Measurements from ENCODE around the gene ZIC2.

ZIC2 gene

GRCh38 chr13:99960663-99961311 is 20.8 kb upstream of the ZIC2 start:
- DNase-seq, result no peak

- DNase-seq, result no peak
These were observed 19.9 kb upstream of the ZIC2 start for GRCh38 chr13:99961636-99962035.

DNA sequence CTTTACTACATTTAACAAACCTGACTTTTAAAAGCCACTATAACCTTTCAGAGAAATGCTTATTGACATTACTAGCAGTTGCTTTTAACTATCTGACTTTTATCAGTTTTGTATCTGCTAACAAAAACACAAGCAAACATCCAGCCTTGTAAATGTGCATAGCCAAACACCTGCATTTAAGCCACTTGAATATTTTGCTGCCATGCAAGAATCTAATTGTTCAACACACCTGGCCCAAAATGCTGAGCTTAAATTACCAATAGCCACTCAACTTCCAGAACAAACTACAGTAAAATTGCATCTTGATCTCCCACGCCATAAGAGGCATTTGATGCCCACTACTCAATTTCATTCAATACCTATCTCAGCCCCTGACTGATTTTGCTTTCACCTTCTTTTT is 19.3 kb upstream of the ZIC2 start:
- DNase-seq, result no peak

GRCh38 chr13:99963816-99964339 is 17.7 kb upstream of the ZIC2 start:
- no peak for DNase-seq

DNA sequence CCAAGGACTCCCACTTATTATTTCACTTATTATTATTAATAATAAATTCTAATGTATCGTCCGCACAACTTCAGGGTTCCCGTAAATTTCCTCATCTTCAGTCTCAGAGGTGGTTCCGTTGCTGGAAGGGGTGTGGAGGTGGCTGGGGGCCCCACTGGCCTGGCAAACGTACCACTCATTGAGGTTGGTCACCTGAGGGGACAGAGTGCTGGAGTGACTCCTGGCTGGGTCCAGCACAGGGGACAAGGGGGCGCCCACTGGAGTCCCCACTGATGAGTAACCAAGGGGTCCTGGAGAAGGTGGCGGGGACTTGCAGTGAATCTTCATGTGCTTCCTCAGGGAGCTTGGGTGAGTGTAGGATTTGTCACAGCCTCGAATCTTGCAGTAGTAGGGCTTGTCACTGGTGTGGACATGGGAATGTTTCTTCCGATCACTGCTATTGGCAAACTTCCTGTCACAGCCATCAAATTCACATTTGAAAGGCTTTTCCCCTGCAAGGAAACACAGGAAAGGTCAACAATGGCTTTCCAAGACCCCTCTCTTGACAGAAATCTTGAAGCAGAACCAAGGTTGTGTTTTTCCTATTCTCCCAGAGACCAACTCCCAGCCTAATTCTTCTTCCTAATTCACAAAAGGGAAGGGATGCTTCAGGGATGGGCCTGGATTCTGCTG is 16.1 kb upstream of the ZIC2 start:
- no peak for DNase-seq

DNA sequence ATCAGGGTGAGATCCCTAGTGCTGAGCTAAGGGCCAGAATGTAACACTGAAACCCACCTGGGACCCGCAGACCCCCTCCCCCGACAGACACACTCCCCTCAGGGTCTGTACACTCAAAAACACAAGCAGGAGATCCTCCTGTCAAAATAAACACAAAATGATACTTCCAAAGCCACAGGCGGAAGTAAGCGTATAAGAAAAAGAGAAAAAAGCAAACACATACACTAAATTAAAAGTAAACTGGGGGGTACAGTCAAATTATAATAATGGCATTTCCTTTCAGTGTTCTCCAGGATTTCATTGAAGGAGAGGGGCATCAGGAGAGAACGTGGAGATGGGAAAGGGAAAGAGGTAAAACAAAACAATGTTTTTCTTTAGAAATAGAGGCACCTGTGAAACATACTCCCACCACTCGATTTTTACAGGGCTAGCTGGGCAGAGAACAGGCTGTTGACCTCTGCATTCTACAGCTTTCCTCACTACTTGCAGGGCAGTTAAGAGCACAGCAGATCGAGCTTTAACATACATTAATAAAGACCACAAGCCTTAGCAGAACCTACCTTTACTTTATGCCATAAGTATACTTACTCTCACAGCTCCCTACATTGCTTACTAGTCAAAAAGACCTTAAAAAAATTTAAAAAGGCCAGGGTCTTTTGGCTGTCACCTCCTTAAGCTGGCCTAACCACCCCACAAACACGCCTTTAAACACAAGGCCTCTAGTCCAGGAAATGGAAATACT is 15.3 kb upstream of the ZIC2 start:
- no peak for DNase-seq

GRCh38 chr13:99967498-99967868 is 14.1 kb upstream of the ZIC2 start:
- DNase-seq, result no peak

DNA sequence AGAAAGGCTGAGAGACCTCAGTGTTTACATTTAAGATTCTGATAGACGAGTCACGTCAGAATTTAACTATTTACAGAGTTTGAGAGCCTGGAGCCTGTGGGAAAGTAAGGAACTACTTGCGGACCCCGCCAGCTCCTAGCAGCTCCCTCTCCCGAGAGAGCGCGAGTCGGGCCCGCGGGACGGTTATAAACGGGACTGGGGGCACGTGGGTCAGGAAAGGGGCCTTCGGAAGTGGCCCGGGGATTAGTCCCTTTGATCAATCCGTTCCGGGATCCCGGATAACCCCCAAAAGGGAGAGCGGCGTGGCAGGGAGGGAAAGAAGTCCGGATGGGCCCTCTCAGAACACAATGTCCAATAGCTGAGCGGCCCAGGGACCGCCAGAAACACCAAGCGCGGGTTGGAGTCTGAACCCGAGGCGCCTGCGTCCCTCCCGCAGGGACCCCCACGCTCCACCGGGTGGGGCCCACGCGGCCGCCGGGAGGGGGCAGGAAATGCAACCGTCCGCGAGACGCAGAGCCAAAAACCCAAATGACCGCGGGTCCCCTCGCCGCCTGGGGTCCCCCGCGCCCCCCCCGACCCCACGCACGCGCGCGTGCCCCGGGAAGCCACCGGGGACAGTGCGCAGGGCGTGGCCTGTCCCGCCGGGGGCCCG is 13.6 kb upstream of the ZIC2 start:
- DNase-seq, result no peak

- no peak for DNase-seq
These were observed 12.8 kb upstream of the ZIC2 start for GRCh38 chr13:99968521-99969452.

GRCh38 chr13:99969453-99969918 is 12.1 kb upstream of the ZIC2 start:
- DNase-seq, result no peak

GRCh38 chr13:99969919-99970650 is 11.5 kb upstream of the ZIC2 start:
- no peak for DNase-seq

GRCh38 chr13:99970651-99971575 is 10.7 kb upstream of the ZIC2 start:
- no peak for DNase-seq

GRCh38 chr13:99971576-99972189 is 9.9 kb upstream of the ZIC2 start, which contains the start of gene ZIC5:
Gene ZIC5 (minus strand): TSS chr13:99971767. CDS start chr13:99971603, 164 bp downstream.
- no peak for DNase-seq

DNA sequence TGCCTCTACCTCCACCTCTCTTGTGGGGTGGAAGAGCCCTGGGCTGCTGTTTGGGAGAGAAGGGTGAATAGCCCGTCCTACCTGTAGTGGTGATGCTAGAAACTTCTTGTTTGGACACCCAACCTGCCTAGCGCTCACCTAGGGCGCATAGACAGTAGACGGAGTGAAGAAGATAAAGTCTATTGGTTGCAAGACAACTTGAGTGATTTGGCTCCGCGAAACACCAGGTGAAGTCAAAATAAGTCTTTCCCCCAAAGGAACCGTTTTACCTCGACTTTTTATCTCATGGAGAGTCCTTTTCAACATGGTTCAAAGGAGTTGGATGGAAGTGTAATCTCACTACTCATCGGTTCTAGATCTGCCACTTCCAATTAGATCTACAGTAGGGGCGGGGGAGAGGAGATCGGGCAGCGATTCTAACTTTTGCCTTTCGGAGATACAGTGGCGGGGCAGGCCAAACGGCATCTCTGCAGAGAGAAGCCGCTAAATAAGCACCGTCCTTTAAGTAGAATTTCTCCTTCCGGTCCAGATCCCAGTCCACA is 9.3 kb upstream of the ZIC2 start:
- no peak for DNase-seq

DNA sequence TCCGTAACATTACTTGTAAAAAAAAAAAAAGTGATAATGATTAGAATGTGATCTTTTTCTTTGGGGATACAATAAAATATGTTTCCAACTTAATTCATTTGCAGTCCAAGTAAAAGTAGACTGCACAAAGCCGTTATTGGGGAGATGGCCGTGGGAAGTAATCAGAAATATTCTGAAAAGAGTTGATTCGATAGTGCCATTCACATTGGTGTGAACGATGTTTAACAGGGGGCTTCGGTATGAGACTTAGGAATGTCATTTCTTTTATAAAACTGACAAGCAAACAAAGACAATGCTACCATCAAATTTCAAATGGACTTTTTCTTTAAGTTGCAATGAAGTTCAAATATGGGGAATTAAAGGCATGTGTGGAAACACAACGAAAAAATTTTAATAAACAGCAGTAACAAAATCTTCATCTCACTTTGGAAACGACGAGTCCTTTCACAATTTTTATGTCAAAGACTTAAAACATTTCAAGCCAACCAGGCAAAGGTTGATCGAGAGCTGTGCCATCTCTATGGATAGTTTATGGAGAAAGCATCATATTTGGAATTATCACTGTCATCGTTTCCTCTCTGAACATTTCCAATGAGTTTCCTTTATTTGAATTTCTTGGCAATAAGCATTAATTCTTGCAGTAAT is 8.3 kb upstream of the ZIC2 start:
- no peak for DNase-seq

- no peak for DNase-seq
These were observed 7.8 kb upstream of the ZIC2 start for GRCh38 chr13:99973808-99974185.

DNA sequence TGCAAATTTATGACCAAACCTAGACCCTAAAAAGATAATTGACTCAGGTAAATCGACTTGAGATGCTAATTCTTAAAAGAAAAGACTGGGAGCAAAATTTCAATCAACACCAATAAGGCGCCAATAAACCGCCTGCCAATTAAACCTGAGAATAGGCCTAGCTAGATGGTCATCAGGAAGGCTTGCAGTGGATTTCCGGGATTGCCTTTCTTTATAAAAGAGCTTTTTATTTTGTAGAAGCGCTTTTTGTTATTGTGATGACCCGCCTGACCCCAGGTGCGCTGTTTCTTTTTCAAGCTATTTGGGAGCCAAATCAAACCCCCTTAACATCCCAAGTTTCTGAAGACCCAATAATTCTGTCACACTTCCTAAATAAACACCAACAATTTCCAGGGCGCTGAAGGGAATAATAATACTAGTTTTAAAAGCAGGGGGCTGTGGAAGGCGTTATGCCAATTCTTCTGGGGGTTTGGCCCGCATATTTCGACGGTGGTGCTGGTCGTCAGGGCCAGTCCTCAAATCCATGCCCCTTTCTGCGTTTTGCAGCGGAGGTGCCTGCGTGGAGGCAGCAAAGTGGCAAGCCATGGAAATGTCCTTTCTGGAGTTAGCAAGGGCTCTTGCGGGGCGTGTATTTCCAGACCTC is 7.2 kb upstream of the ZIC2 start:
- DNase-seq, result no peak

DNA sequence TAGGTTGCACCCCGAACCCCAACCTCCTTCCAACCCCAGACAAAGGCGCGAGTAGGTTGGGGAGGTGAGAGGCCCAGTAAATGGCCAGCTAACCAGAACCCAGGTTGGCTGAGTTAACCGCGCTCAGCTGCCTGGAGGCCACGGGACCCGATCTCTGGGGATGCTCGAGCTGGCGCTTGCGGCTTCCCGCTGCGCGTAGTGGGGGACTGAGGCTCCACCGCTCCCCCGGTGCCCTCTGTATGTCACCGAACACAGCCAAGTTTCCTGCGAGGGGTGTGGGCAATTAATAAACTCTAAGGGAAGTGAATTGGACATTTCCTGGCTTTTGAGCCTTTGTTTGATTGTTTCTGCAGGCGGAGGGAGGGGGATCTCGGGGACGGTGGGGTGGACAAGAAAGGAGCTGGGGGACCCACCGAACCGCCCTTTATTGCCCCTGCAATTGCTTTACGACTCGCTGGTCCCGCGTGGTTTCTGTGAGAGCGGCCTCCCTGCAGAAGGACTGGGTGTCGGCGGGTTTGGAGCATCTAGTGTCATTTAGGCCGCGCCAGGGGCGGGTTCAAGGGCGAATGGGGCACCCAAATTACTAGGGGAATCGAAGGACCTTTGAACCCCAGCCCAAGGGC is 6.5 kb upstream of the ZIC2 start:
- no peak for DNase-seq

Measured in CD4-positive, alpha-beta T cell treated with Interleukin-10 for 1 hour (primary cell).